ENCODE results near the gene ASB6. TPM values are rescaled to one million over a fixed set of nuclear protein-coding genes. Genes with fewer than 3 reads are reported as not detected.

ASB6 gene
- total RNA-seq, 4 donors from 2014 or later: 13.3 to 30.0 (median 22.0) TPM

DNA sequence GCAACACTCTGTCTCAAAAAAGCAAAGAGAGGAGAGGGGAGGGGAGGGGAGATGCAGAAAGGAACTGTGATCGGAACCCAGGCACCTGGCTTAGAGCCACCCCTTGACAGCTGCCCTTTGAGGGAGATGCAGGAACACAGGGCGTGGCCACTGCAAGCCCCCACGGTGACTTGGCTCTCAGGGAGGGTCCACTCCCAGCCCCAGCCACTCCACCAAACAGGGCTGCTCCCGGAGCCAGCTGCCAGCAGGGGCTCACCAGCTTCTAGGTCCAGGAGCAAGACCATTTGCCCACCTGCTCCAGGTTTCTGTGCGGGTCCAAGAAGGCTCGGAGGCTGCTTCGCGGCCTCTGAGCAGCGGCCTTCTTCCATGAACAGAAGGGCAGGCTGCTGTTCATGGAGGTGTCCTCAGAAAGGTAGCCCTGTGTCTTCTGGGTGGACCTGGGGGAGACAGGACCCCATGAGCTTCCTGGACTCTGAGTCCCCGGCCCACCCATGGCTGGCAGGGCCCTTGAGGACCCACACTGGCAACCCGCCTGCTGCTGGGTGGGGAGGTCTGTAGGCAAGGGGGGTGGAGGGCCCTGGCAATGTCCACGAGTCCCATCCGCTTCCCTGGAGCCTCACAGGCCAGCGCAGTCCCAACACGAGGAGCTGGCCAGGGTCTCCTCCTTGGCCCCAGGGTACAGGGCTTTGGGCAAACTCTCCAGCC is 29.0 kb downstream of the ASB6 start:
- Histone ChIP-seq H3K27me3 (no peaks in the 10 kb centered on the region), H3K4me1 (peaks cover 28 to 46% (median 37%) of the 10 kb centered on the region in 4 donors), H3K27ac (replicated peaks in 1 of 4) (peak overlapping the region; percentile 47 to 70 (median 61)), H3K4me3 (peak overlapping the region in 1 of 4 donors; percentile 22), H3K36me3 (no peaks in the 10 kb centered on the region), H3K9me3 (no peaks in the 10 kb centered on the region)
- intact Hi-C loops (cut with DNase I): loop anchor here (5.0 kb wide), 1 partner anchor 291 kb away; no protein-coding TSS in a partner anchor
- 80% methylated on average over 7 of the region's 15 CpGs for WGBS
- no peak for TF ChIP-seq POLR2AphosphoS5 (IDR thresholded peaks at IDR 0.05)
- TF ChIP-seq POLR2A (IDR thresholded peaks at IDR 0.05; ENCODE audit: low read depth): no peak
- no peak for TF ChIP-seq CTCF (IDR thresholded peaks at IDR 0.05)
- no peak for TF ChIP-seq EP300 (IDR thresholded peaks at IDR 0.05)
- no peak for DNase-seq (ENCODE audit: extremely low spot score)

DNA sequence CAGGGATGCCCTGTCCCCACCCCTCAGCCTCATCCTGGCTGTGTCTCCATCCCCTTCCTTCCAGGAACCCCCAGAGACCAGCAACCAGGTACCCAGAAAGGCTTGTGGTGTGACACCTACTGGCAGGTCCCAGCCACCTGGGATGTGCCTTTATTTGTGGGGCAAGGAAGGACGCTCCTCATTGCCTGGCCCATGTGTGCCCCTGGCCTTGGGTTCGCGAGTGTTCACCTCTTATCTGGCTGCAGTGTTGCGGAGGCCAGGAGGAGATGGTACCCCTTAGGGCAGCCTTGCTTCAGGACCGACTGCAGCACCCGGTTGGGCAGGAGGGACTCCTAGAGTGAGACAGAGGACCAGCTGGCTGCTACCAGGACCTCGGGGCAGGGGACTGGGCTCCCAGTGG is 29.8 kb downstream of the ASB6 start:
- Histone ChIP-seq H3K27me3 (no peaks in the 10 kb centered on the region), H3K27ac (replicated peaks in 1 of 4) (peak overlapping the region in 3 of 4 donors; percentile 13 to 60 (median 45)), H3K4me1 (peaks cover 37 to 54% (median 45%) of the 10 kb centered on the region in 4 donors), H3K36me3 (no peaks in the 10 kb centered on the region), H3K9me3 (no peaks in the 10 kb centered on the region), H3K4me3 (no peak overlapping the region)
- TF ChIP-seq CTCF (IDR thresholded peaks at IDR 0.05): no peak
- no peak for TF ChIP-seq POLR2A (IDR thresholded peaks at IDR 0.05; ENCODE audit: low read depth)
- no peak for TF ChIP-seq EP300 (IDR thresholded peaks at IDR 0.05)
- intact Hi-C loops (cut with DNase I): loop anchor here (5.0 kb wide), 1 partner anchor 290 kb away; no protein-coding TSS in a partner anchor
- 90% methylated on average over 2 of the region's 7 CpGs for WGBS
- no peak for DNase-seq (ENCODE audit: extremely low spot score)

DNA sequence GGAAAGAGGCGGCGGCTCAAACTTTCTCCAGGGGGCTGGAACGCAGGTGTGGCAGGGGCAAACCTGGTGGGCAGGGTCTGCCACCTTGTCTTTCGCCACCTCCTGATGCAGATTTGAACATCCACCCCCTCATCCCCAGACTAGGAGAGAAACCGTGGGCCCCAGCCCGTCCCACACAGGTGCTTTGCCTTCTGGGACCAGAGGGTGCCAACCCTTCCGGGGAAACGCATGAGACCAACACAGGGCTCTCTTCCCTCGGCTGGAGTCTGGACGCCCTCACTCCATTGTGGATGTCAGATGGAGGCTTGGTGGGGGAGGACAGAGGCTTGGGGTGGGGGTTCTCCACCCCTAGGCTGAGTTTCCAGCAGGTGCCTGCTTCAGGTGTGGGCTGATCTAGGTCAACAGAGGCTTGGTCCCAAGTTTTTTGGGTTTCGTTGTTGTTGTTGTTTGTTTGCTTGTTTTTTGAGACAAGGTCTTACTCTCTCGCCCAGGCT is 30.6 kb downstream of the ASB6 start:
- TF ChIP-seq CTCF (IDR thresholded peaks at IDR 0.05) (no peak), POLR2AphosphoS5 (IDR thresholded peaks at IDR 0.05) (no peak), POLR2A (IDR thresholded peaks at IDR 0.05; ENCODE audit: low read depth) (no peak), EP300 (IDR thresholded peaks at IDR 0.05) (no peak)
- Histone ChIP-seq H3K4me1 (peaks cover 43 to 62% (median 52%) of the 10 kb centered on the region in 4 donors), H3K27ac (replicated peaks in 1 of 4) (peak overlapping the region in 3 of 4 donors; percentile 89 to 95 (median 92)), H3K9me3 (no peaks in the 10 kb centered on the region), H3K36me3 (no peaks in the 10 kb centered on the region), H3K27me3 (no peaks in the 10 kb centered on the region), H3K4me3 (peak overlapping the region; percentile 66 to 84 (median 76))
- WGBS: 84% methylated on average over 3 of the region's 12 CpGs
- intact Hi-C loops (cut with DNase I): loop anchor here (2.0 to 5.0 kb wide), 2 partner anchors 289 to 437 kb away; no protein-coding TSS in a partner anchor
- no peak for DNase-seq (ENCODE audit: extremely low spot score)

DNA sequence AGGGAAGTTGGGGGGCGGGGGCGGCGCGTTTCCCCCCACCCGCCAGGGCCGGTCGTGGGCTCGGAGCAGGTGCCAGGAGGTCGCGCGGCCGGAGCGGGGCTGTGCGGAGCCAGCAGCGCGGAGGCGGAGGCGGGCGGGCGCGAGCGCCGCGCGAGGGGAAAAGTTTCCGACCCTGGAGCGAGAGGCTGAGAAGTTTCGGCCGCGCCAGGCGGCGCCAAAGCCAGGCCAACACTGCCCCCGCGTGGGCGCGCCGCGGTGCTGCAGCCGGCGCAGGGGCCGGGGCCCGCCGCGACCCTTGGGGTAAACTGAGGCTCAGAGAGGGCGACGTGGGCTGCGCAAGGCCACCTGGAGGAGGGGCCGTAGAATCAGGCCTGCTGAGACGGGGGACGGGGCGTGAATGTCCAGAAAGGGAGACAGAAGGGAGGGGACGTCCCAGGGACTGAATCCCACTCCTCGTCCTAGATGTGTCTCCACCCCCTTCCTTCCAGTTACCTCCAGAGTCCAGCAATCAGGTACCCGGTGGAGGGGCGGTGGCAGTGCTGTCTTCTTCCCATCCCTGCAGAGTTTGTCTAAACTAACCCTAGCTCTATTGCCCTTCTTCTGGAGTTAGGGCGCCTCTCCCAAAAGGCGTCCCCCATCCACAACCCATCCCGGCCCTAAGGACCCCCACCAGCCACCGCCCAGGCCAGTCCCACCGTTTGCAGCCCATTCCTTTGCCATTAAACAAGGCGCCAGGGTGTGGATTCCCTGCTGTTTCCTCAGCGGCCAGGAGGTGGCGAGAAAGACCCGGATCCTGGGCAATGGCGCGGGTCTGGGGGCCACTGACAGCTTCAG is 31.3 kb downstream of the ASB6 start:
- Histone ChIP-seq H3K4me1 (peaks cover 43 to 66% (median 54%) of the 10 kb centered on the region in 4 donors), H3K9me3 (no peaks in the 10 kb centered on the region), H3K4me3 (peak overlapping the region; percentile 66 to 84 (median 76)), H3K27me3 (no peaks in the 10 kb centered on the region), H3K27ac (replicated peaks in 1 of 4) (peak overlapping the region; percentile 89 to 95 (median 90)), H3K36me3 (no peaks in the 10 kb centered on the region)
- TF ChIP-seq POLR2A (IDR thresholded peaks at IDR 0.05; ENCODE audit: low read depth) (no peak), CTCF (IDR thresholded peaks at IDR 0.05) (peak; percentile 76 to 99 (median 98)), EP300 (IDR thresholded peaks at IDR 0.05) (no peak), POLR2AphosphoS5 (IDR thresholded peaks at IDR 0.05) (peak in 1 of 2 donors; percentile 47)
- 2% methylated on average over 11 of the region's 66 CpGs for WGBS
- intact Hi-C loops (cut with DNase I): loop anchor here (1.0 to 5.0 kb wide), 3 partner anchors 288 to 471 kb away; no protein-coding TSS in a partner anchor
- DNase-seq (ENCODE audit: extremely low spot score): no peak
